ENCODE measurements around the gene NINL.
"Not testable (repeated sequence)": the region's sequence is repeated elsewhere in the genome, so short reads cannot be mapped to it uniquely, and the experiment has no call there.

The NINL gene

DNA sequence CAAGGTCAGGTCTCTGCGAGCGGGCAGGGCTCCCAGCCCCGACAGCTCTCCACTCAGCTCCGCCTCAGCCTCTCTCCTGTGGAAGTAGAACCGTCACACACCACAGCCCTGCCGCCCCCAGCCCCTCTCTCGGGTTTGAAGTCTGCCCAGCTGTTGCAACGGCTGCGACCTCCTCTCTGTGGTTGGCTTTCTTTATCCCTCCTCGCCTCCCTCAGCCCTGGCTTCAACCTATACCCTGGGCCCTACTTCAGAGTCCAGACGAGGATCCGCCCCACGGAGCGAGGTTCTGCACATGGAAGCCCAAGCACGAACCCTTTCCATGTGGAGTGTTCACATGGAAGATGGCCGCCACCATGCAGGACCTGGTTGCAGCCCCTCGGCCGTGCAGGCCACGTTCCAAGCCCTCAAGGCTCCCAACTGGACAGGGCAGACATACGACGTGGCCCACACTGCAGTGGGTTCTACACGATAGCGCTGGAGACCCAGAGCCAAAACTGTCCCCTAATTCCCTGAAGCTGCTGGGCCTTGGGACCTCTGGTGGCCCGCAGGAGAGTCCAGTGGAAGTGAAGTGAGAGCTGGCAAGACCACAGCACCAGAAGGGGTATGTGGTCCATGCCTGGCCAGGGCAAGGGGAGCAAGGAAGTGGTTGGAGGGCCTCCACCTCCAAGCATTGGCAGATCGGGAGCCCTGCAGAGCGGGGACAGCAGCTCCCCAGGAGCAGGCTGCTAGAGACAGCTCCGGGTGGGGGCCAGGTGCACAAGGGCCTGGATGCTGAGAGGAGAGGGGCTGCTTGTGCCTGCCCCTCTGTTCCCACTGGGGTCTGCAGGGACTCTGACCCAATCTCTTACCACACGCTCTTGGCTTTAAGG is 108.1 kb downstream of the NINL start:
- no peak for DNase-seq (ENCODE audit: low read depth)
- no peak overlapping the region for H3K4me3 ChIP-seq (ENCODE audit: low read depth, low read length)
- no peak for TF ChIP-seq MYC (IDR thresholded peaks at IDR 0.05; ENCODE audit: low read depth, low read length)
- TF ChIP-seq POLR2A (IDR thresholded peaks at IDR 0.05; ENCODE audit: extremely low read depth, insufficient read length): no peak
- TF ChIP-seq CTCF (IDR thresholded peaks at IDR 0.05; ENCODE audit: low read depth, low read length): no peak
- TF ChIP-seq MAX (IDR thresholded peaks at IDR 0.05; ENCODE audit: low read depth, low read length): no peak

GRCh38 chr20:25476106-25477013 is 109.0 kb downstream of the NINL start:
- no peak overlapping the region for H3K4me3 ChIP-seq (ENCODE audit: low read depth, low read length)
- TF ChIP-seq MAX (IDR thresholded peaks at IDR 0.05; ENCODE audit: low read depth, low read length) (no peak), MYC (IDR thresholded peaks at IDR 0.05; ENCODE audit: low read depth, low read length) (no peak), POLR2A (IDR thresholded peaks at IDR 0.05; ENCODE audit: extremely low read depth, insufficient read length) (no peak), CTCF (IDR thresholded peaks at IDR 0.05; ENCODE audit: low read depth, low read length) (no peak)

GRCh38 chr20:25473297-25473696 is 112.0 kb downstream of the NINL start:
- not testable (repeated sequence) for DNase-seq (ENCODE audit: low read depth); H3K4me3 ChIP-seq (ENCODE audit: low read depth, low read length)

More at GRCh38 chr20:25476106-25477013, 109.0 kb downstream of the NINL start:
- no peak for DNase-seq (ENCODE audit: low read depth)

DNA sequence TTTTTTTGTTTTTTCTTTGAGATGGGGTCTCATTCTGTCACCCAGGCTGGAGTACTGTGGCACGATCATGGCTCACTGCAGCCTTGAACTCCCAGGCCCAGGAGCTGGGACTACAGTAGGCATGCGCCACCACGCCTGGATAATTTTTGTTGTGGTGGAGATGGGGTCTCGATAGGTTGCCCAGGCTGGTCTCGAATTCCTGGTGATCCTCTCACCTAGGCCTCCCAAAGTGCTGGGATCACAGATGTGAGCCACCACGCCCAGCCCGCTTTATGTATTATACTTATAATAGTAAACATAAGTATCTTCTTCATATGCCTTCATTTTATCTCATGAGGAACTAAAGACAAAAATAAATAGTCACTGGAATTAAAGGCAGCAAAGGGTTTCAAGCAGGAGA is 114.3 kb downstream of the NINL start:
- TF ChIP-seq CTCF (IDR thresholded peaks at IDR 0.05; ENCODE audit: low read depth, low read length) (no peak), MYC (IDR thresholded peaks at IDR 0.05; ENCODE audit: low read depth, low read length) (no peak), POLR2A (IDR thresholded peaks at IDR 0.05; ENCODE audit: extremely low read depth, insufficient read length) (no peak), MAX (IDR thresholded peaks at IDR 0.05; ENCODE audit: low read depth, low read length) (no peak)
- no peak overlapping the region for H3K4me3 ChIP-seq (ENCODE audit: low read depth, low read length)
- no peak for DNase-seq (ENCODE audit: low read depth)

DNA sequence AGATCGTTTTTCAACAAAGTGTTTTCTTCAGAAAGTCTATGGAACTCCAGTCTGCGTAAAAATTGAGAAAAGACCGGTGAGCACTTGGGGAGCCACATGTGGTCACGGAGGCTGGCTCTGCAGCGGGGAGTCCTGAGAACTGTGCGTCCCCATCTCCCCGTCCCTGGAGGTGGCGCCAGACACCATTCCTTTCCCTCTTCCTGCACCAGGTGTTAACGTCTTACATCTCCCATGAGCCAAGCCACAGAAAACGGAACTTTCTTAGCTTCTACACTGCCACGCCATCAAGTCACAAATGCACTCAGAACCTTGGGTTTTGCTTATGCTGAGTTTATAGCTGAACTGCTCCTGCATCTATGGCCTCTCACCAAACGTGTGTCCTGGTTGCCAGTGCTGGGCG is 115.3 kb downstream of the NINL start:
- TF ChIP-seq CTCF (IDR thresholded peaks at IDR 0.05; ENCODE audit: low read depth, low read length) (peak; percentile 30), MAX (IDR thresholded peaks at IDR 0.05; ENCODE audit: low read depth, low read length) (no peak; the same call in 1 of the 2 replicates)
- H3K4me3 ChIP-seq (ENCODE audit: low read depth, low read length): no peak overlapping the region
- DNase-seq (ENCODE audit: low read depth): peak; percentile 52

DNA sequence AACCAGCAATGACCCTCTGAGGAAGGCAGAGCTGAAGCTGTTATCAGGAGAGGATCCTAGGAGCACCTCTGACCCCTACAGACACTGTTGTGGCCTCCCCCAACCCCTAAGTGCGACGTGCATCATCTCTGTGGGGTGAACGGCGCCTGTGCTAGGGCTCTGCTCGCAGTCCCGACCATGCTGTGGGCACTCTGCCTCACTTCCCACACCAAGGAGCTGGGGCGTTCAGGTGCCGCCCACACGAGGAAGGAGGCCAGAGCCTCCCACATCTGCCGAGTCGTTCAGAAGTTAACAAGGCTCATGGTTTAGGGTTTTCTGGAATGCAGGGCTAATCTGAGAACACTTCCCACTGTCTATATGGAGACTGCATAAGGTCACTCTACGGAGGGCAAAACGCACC is 115.8 kb downstream of the NINL start:
- H3K4me3 ChIP-seq (ENCODE audit: low read depth, low read length): no peak overlapping the region
- TF ChIP-seq POLR2A (IDR thresholded peaks at IDR 0.05; ENCODE audit: extremely low read depth, insufficient read length) (no peak), MYC (IDR thresholded peaks at IDR 0.05; ENCODE audit: low read depth, low read length) (no peak), MAX (IDR thresholded peaks at IDR 0.05; ENCODE audit: low read depth, low read length) (no peak), CTCF (IDR thresholded peaks at IDR 0.05; ENCODE audit: low read depth, low read length) (no peak)
- DNase-seq (ENCODE audit: low read depth): no peak

Data from NB4 (cell line).